GM18508 (cell line): ENCODE measurements around the gene RGS13.
A peak's percentile ranks its signal among the peaks of the same experiment; 100 is the strongest.
"Not testable (repeated sequence)": the region's sequence is repeated elsewhere in the genome, so short reads cannot be mapped to it uniquely, and the experiment has no call there.

Experiments
- ATAC-seq: cut with Tn5 transposase; IDR thresholded peaks from one replicate; pipeline ENCODE4 v1.9.1; 2021; ENCODE audit warnings: moderate number of reproducible peaks; ENCODE audit not compliant: insufficient read depth, unreplicated experiment

RGS13 gene

DNA sequence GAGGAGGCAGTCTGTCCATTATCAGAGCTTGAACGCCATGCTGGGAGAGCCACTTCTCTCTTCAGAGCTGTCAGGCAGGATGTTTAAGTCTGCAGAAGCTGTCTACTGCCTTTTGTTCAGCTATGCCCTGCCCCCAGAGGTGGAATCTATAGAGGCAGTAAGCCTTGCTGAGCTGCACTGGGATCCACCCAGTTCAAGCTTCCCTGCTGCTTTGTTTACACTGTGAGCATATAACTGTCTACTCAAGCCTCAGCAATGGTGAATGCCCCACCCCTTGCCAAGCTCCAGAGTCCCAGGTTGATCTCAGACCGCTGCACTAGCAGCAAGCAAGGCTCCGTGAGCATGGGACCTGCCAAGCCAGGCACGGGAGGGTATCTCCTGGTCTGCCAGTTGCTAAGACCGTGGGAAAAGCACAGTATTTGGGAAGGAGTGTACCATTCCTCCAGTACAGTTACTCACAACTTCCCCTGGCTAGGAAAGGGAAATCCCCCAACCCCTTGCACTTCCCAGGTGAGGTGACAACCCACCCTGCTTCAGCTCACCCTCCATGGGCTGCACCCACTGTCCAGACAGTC lies 32.5 kb downstream of the RGS13 start:
- ATAC-seq = no peak

DNA sequence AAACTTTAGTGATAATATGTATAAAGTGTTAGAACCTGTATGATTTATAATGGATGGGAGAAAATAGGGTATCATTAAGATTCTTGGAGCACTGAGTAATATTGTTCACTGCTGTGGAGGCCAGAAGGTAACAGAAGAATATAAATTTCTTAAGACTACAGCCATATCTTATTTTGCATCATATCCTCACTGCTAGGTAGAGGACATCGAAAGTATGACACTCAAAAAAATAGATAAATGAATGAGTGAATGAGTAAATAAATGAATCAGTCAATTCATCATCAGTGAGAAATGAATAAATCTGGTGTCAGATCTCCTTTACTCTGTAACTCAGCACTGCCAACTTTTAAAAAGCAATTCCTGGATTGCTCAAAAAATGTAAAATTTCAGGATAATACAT lies 33.2 kb downstream of the RGS13 start:
- ATAC-seq = no peak

DNA sequence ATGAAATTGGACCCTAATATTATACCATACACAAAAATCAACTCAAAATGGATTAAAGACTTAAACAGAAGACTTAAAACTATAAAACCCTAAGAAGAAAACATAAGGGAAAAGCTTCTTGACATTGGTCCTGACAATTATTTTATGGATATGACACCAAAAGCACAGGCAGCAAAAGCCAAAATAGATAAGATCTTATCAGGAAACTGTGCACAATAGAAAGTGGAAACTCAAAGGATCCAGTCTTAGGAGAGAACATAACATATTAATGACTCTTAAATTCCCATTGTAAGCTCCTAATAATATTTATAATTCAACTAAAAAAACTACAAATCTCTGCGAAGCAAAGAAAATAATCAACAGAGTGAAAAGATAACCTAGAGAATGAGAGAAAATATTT lies 39.8 kb downstream of the RGS13 start:
- ATAC-seq = no peak

DNA sequence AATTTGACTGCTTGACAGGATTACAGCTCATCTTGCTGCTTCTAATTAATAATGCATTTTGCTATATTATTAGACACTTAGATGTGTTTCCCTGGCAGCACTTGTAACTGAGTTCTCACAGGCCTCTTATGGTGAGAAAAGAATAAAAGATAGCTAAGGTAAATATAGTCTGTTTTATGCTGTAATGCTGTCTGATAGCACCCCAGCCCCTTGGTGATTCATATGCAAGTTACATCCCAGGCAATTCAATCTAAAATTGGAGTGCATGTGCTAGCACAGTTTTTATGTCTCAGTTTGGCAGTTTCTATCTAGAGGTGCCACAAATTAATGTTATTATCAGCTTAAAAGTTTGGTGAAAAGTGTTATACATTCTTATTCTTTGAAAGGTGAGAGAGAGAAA lies 42.2 kb downstream of the RGS13 start:
- ATAC-seq = no peak

DNA sequence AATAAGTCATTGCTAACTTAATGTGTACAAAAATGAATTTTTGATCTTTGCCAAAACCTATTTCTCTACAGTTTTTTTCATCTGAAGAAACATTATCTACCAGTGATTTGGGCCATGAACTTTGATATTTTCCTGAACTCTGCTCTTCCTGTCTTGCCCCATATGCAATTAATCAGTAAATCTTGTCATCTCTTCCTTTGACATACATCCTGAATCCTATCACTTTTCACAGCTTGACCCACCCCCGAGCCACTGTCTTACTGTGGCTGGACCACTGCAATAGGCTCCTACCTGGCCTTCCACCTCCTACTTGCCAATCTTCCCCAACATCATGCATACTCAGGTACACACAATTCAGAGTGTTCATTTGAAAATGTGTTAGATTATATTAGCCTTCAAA lies 46.4 kb downstream of the RGS13 start:
- no peak for ATAC-seq

DNA sequence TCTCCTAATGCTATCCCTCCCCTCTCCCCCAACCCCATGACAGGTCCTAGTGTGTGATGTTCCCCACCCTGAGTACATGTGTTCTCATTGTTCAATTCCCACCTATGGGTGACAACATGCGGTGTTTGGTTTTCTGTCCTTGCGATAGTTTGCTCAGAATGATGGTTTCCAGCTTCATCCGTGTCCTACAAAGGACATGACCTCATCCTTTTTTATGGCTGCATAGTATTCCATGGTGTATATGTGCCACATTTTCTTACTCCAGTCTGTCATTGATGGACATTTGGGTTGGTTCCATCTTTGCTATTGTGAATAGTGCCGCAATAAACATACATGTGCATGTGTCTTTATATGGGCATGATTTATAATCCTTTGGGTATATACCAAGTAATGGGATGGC lies 47.1 kb downstream of the RGS13 start:
- ATAC-seq = not testable (repeated sequence)

DNA sequence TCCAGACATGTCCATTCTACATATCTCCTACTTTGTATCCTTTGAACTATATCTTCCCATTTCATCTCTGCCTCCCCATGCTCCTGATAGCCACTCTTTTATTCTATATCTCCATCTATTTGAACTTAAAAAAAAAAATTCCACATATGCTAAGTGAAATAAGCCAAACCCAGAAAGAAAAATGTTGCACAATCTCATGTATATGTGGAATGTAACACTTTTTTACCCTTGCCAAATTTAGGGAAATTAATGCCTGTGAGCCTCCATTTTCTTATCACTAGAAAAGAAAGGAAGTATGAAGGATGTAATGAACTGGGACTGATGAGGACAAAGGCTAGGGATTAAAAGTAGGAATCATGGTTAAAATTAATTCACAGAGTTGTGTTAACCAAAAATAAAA lies 53.5 kb downstream of the RGS13 start:
- ATAC-seq = no peak

DNA sequence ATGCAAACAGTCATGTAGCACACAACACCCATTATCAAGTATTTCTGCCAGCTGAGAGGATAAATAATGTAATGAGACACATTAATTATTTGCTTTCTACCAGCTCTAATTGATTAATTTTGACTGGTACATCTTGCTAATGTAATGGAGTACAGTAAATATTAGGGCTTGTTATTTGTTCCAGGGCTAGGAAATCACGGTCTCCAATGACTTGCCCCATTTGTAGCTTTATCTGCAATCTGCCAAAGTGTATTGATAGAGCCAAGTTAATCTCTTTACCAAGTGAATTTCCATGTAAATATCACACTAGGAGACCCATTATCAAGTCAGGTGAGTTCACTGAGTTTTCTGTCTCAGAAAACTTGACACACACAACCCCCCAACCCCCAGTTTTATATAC lies 55.1 kb downstream of the RGS13 start:
- no peak for ATAC-seq

DNA sequence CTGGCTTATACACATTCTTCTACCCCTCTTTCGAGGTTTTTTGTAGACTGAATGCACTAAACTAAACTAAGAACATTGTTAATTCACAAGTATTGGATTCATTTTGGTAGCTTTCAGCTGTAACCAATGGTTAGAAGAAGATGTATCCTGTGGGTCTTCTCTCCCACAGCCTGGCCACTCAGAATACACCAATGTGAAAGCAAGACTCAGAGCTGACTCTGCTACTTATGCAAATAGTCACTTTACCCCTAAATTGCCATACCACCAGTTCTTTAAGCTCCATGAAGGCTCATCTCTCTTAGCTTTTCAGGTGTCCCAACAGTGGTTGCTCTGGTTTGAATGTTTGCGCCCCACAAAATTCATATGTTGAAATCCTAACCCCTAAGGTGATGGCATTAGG lies 60.1 kb downstream of the RGS13 start:
- ATAC-seq = no peak

DNA sequence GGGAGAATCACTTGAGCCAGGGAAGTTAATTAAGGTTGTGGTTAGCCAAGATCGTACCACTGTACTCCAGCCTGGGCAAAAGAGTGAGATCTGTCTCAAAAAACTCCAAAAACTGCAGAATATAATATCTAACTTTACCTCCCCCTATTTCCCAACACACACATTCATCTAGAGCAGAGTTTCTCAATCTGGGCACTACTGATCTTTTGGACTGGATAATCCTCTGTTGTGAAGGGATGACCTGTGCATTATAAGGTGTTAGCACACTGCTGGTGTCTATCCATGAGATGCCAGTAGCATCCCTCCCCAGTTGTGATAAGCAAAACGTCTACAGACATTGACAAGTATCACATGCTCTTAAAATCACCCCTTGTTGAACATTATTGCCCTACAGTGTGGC lies 61.8 kb downstream of the RGS13 start:
- no peak for ATAC-seq

DNA sequence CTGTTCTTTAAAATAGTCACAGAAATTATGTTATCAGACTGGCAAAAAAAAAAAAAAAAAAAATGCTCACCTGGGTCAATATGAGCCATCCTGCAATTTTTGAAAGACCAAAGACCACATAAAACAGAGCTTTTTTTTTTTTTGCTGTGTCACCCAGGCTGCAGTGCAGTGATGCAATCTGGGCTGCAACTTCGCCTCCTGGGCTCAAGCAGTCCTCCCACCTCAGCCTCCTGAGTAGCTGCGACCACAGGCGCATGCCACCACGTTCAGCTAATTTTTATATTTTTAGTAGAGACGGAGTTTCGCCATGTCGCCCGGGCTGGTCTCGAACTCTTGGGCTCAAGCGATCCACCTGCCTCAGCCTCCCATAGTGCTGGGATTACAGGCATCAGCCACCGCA lies 62.8 kb downstream of the RGS13 start:
- ATAC-seq = no peak

DNA sequence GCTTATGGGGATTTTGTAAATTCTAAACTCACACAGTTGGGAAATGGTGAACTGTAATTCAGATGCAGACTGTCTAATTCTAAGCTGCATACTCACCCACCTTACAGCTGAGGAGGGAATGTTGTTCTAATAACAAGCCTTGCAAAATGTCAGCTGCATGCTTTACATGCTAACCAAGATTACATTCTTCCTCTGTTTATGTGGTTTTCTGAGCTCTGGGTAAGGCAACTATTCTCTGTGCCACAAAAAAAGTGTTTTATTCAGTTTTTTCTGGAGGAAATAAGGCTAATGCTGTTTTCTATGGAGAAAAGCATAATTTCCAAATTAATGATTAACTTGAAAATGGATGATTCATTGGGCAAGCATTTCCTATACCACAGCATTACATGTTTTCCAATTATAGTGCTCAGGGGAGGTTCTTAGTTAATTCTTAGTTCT lies 64.9 kb downstream of the RGS13 start:
- no peak for ATAC-seq

DNA sequence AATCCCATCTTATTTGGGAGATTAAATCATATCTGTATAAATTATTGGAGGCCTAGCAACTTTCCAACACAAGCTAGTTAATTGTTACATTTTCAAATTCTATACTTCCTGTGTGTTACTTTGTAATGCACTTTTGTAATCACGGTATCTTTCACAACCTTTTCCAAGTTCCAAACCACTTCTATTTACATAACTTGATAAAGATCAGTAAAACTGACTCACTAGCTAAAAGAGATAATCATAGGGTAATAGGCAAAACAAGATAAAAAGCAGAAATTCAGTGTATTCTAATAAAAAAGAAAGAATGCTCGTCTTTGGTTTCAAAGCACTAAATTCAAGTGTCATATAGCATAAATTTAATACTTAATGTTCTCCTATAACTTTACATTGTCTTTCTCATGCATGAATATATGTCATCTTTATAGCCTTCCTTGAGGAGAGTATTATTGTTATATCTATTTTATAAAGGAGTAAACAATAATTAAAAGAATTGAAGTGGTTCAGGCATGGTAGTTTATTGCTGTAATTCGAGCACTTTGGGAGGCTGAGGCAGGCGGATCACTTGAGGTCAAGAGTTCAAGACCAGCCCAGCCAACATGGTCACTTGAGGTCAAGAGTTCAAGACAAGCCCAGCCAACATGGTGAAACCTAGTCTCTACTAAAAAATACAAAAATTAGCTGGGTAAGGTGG lies 66.4 kb downstream of the RGS13 start:
- no peak for ATAC-seq

DNA sequence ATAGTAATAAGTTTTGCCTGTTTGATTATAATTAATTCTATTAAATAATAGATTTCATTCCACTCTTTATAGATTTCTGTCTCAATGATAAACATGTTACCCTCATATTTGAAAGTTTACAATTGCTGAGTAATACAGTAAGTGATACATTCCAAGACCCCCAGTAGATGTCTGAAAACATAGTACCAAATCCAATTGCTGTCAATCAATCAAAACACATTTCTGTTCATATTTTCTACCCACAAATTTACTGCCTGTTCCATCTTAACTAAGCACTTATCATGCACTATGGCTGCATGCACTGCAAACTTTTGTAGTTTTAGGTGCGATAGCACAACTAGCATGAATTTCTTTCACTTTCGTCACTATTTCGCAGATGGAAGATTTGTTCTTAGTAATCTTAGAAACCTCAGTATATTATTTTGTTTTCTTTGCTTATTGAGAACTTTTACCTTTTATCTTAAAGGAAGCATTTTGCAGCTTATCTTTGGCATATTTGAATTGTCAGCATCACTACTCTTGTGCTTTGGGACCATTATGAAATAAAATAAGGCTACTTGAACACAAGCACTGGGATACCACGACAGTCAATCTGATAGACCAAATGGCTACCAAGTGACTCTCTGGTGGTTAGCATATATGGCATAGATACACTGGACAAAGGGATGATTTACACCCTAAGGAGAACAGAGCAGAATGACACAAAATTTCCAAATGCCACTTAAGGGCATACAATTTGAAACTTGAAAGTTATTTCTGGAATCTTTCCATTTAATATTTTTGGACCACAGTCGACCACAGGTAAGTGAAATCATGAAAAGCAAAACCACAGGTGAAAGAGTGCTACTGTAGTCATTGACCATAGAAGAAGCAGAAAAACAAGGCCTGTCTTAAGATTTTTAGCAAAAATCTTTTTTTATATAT lies 67.6 kb downstream of the RGS13 start:
- ATAC-seq = peak; percentile 69

DNA sequence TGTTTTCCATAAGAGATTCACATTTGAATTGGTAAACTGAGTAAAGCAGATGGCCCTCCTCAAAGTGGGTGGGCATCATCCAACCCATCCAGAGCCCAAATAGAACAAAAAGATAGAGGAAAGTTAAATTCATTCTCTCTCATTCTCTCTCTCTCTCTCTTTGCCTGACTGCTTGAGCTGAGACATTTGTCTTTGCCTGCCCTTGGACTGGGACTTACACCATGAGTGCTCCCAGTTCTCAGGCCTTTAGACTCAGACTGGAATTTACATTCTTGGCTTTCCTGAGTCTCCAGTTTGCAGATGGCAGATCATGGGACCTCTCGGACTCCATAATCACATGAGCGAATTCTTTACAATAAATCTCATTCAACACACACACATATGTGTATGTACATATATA lies 69.6 kb downstream of the RGS13 start:
- no peak for ATAC-seq

DNA sequence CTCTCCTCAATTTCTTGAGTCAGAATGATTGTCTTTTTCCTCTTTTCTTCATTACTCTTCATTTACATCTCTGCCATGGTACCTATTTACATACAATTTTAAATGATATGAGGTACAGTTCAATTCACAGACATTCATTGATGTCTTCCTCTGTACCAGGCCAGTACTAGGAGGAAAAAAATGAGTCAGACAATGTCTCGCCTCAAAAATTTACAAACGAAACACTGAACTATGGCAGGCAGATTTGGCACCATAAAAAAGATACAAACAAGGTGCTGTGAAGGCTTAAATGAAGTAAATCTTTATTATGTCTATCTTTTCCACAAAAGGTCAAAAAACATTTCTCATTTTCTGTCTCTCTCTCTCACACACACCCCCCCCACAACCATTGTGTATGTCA lies 71.0 kb downstream of the RGS13 start:
- ATAC-seq = no peak

DNA sequence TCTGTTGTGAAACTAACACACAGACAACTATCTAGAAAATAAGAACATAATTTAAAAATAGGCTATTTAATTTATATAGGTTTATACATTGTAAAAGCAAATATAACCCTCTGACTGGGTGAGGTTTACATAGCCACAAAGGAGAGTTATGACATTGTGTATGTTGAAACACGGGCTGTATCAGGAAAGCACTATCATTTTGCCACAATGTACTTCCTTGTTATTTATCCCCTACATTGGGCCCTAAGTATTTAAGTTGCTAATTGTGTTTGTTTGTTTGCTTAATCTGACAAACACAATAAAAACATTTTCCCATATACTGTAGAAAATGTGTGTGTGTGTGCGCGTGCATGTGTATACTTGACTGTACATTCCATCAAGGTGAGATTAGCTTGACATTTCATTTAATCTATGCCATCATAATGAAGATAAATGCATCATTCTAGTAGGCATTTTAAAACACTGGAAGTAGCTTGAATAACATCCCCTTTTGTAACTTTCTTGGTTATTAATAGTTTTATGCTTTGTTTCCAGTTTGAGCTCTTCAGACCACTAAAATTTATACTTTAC lies 72.1 kb downstream of the RGS13 start:
- no peak for ATAC-seq

DNA sequence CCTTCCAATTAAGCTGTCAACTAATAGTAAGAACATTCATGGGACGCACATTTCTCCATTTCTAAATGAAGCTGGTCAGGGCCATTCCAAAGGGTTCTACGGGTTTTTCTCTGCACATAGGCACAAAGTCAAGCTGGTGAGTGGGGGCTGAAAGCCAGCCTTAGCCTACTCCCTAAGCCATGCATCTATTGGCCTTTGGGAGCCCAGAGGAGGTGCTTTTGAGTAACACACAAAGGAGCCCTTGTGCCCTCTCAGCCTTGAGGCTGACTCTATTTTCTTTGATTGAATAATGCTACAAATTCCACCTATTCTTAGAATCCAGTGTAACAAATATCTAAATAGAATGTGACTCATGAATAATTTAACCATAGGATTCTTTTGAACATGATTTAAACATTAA lies 73.6 kb downstream of the RGS13 start:
- no peak for ATAC-seq
